COLO829 (cell line): ENCODE data around the gene GYG1.
"Not testable (repeated sequence)": the region's sequence is repeated elsewhere in the genome, so short reads cannot be mapped to it uniquely, and the experiment has no call there.

ENCODE experiments used
- DNase-seq: peaks from one replicate; pipeline ENCODE4 v3.0.0; 2012; ENCODE audit warnings: low spot score

GYG1 gene

DNA sequence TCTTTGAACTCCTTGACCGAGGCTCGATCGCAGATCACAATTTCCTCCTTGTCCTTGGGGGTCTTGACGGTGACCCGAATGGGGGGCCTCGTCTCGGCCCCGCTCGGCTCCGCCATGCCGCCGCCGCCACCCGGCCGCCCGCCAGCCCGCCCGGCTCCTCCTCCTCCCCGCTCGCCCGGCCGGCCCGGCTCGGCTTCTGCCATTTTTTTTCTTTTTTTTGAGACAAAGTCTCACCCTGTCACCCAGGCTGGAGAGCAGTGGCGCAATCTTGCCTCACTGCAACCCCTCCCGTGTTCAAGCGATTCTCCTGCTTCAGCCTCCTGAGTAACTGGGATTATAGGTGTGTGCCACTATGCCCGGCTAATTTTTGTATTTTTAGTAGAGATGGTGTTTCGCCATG lies 3.8 kb upstream of the GYG1 start:
- not testable (repeated sequence) for DNase-seq

DNA sequence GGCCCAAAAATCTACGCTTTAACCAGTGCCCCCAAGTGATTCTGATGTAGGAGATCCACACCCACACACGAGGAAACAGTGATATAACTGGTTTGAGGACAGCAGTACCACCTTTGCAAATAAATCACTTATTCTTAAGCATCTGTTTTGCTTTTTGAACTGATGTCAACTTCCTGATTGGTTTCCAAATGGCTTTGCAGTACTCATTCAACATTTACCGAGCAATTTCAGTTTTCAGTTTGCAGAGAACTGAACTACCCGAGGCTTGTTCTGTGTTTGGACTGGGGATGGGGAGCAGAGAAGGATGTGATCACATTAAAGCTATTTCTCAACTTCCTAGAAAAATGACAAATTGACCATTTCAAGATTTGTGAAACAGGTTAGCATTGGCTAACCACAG lies 1.1 kb upstream of the GYG1 start:
- no peak for DNase-seq

- no peak for DNase-seq
These were observed 791 bp downstream of the GYG1 start for GRCh38 chr3:148992027-148992634.

- no peak for DNase-seq
These were observed 1.4 kb downstream of the GYG1 start for GRCh38 chr3:148992635-148993255.

DNA sequence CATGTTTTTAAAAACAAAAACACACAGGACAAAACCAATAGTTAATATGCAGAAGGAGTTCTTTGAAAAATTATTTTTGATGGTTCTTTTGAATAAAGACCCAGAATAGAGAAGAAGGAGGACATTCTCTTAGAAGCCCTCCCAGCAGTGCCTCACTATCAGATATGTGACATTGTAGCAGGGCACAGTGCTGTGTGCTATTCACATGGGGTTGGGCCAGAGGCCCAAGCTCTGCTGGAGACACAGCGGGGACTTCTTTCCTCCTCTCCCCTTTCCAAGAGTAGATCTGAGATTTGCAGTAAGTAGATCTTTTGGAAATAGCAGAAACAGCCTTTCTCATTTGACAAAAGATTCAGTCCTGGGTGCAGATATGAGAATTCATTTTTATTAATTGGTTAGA lies 6.3 kb downstream of the GYG1 start:
- no peak for DNase-seq

DNA sequence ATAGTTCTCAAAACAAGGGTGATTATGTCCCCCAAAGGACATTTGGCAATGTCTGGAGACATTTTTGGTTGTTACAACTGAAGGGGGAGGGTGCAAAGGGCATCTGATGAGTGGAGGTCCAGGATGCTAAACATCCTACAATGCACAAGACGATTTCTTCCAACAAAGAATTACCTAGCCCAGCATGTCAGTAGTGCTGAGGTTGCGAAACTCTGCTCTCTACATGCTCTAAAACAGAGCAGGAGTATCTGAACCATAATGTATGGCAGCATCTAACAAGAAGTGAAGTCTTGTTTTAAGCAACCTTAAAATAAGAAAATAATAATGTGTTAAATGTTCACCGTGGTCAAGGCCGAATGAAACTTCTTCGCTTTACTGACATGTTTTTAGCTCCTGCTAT lies 7.0 kb downstream of the GYG1 start:
- DNase-seq, result no peak

- no peak for DNase-seq
These were observed 7.5 kb downstream of the GYG1 start for GRCh38 chr3:148998715-148999423.

GRCh38 chr3:148999806-149000205 lies 8.5 kb downstream of the GYG1 start:
- DNase-seq, result no peak

DNA sequence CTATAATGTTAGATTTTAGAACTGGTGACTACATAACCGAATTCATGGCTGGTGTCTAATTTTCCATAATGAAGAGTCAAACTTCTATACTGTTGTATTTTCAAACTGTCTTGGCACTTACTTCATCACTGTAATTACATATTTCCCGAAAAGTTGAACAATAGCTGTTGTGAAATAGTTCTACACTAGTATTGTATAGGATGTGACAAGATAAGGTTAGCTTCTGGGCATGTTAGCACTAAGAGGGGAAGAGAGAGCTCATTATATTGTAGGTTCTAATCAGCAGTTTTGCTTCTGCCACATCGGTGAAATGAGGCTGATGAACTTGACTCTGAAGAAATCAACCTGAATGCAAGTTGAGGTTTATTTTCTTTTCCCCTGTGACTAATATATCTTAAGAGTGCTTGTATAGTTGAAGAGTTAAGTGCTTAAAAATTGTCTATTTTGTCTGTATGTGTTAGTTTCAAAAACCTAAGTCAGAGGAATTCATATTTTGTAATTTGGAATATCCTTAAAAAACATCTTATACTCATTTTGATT lies 8.9 kb downstream of the GYG1 start:
- DNase-seq, result no peak

GRCh38 chr3:149001727-149002126 lies 10.4 kb downstream of the GYG1 start:
- no peak for DNase-seq

DNA sequence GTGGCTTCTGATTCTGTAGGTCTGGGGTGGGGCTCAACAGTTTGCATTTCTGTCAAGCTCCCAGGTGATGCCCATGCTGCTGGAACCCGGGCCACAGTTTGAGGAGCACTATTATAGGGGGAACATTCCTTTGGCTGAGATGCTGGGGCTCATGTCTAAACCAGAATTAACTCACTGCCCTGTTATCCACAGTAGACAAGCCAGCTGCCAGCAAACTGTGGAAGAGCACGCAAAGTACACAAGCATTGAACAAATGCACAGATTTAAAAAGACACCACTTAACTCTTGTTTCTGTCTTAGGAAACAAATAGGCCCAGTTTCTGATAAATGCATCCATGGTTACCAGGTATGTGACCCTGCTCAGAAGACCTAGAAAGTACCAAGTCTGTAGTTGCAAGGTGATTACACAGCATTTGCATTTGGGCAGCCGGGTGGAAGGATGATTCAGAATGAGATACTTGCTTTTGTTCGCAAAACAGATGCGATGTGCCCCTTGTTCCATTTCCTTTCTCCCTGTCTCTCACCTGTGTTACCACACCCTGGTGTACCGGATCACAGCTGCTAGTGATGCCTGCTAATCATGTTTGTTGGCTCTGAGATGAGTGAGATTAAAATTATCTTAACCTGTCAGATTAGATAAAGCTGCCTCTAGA lies 12.4 kb downstream of the GYG1 start:
- DNase-seq, result no peak

DNA sequence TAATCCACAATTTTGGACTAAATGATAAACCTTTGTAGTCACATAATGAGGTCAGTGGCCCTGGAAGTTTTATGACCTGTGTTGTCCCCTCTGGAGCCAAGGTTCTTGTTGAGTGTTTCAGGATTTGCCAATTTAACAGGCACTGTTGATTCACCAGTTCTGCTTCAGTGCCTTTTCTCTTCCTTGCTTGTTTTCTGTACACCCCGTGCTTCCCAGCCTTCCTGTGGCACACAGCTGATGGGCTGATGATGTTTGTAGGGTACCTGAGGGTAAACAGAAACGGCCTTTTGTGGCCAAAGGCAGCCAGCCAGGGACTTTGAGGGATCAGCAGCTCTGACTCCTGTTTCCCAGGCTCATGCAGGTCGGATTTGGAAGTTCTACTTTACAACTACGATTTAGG lies 13.3 kb downstream of the GYG1 start:
- no peak for DNase-seq

- no peak for DNase-seq
These were observed 14.1 kb downstream of the GYG1 start for GRCh38 chr3:149005416-149005815.

DNA sequence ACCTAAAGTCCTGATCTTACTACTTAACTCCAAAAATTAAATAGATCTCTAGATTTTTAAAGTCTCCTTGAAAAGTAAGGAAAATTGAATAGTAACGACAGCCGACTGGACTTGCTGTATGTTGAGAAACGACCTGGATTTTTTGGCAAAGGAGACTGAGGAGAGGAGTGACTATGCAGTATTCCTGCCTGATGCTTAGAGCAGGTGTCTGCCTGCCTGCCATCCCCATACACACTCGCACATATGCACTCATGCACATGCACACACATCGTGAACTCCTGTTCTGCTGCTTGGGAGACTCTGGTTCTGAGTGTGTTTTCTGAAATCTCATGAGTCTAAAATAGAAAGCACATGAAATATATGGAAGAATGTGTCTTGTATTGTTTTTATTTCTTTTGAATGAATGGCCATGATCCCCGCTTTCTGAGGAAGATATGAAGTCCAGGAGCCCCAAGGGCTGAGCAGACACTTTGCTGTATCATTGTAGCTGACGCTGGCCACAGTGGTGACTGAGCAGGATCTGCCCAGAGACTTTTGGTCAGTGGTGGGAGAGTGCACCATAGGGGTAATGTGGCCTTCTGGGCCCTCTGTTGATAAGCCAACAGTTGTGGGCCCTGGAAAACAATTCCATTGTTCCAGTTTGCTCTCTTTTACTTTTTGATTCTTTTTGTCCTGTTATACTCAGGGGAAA lies 16.4 kb downstream of the GYG1 start:
- DNase-seq, result no peak

DNA sequence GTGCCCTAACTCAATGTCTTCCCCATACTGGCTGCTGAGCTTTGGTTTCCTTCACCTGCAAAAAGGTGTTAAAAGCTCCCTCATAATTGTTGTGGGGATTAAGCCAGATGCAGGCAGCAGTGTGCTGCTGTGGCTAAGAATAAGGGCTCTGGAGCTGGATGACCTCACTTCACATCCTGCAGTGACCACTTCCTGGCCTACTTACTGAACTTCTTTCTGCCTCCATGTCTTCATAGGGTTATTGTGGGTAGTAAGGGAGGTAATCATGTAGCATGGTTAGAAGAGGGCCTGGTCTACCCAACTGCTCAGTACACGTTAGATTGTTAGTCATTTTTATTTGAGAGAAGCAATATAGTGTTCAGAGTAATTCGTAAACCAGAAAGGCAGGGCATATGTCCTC lies 18.4 kb downstream of the GYG1 start:
- no peak for DNase-seq

DNA sequence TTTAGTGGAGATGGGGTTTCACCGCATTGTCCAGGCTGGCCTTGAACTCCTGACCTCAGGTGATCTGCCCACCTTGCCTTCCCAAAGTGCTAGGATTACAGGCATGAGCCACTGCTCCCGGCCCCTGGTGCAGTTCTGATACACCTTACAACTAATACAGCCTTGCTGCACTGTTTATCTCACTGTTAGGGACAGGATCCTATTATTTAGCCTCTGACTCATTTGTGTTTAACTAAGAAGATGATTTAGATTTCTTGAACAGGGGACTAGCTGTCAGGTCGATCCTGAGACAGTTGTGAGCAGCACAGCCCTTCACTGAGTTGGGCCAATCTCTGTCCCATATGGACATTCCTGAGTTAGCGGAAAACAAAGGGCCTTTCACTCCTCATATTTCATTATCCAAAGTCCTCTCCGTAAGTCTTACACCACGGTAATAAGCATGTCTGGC lies 19.2 kb downstream of the GYG1 start:
- peak; percentile 88 for DNase-seq

DNA sequence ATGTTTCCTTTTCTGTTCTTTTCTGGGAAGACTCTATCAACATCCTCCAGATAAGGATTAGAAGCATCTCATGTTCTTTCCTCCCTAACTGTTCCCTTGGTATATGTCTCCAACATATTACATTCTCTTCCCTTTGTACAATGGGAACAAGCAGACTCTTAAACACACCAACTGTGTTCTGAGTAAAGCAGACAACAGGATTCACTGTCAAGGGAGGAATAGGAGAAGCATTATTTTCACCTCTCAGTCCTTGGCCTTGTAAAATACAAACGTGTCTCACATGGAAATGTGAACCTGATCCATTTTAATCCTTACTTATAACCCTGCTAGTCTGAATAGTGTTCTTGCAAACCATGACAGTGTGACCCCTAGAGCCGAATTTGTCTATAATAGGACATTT lies 19.6 kb downstream of the GYG1 start:
- DNase-seq, result peak; percentile 51

DNA sequence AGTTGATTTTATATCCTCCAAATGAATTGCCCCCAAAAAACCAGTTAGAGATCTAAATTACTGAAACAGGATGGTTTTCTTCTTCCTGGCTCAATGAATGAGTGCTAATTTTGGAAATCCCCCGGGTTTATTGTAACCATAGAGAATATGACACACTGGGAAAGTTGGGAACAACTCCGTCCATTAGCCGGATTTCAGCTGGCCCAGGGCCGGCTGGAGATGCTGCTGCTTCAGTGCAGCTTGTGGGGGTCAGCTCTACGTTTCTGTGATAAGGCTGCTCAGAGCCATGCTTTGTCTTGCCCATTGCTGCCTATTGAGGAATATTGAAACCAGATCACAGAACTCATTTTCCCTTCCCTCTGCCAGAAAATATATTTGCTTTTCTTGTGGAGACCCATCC lies 20.3 kb downstream of the GYG1 start:
- no peak for DNase-seq

- DNase-seq, result no peak
These were observed 22.4 kb downstream of the GYG1 start for GRCh38 chr3:149013726-149014125.

DNA sequence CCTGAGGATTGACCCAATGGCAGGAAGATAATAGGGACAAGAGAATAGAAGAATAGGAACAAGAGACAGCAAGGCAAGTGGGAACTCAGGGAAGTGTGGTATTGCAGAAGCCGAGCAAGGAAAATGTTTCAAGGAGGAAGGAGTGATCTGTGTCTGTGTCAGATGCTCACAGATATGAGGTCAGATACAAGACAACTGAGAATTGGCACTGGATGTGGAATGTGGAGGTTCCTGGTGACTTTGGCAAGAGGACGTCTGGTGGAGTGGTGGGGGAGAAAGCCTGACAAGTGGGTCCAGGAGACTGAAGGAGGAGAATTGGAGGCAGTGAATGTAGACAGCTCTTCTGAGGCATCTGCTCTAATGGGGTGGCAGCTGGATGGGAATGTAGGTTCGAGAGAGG lies 24.1 kb downstream of the GYG1 start:
- no peak for DNase-seq

GRCh38 chr3:149016242-149016641 lies 24.9 kb downstream of the GYG1 start:
- no peak for DNase-seq
